Fibroblast of skin of back (primary cell): ENCODE results near the gene PIGT.
"Not testable (repeated sequence)": the region's sequence is repeated elsewhere in the genome, so short reads cannot be mapped to it uniquely, and the experiment has no call there.

Experiments
- DNase-seq: peaks from one replicate; pipeline ENCODE4 v3.0.0-alpha.2; 2013

The PIGT gene

DNA sequence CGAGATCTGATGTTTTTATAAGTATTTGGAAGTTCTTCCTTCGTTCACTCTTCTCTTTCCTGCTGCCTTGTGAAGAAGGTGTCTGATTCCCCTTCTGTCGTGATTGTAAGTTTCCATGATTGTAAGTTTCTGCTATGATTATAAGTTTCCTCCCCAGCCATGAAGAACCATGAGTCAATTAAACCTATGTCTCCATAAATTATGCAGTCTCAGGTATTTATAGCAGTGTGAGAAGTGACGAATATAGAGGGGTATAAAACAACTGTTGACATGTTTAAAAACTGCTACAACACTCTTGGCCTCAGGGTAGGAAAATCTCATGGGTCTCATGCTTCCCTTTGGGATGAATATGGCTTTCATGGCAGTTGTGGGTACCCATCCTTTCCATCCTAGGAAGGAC is 47.8 kb downstream of the PIGT start:
- DNase-seq = no peak

DNA sequence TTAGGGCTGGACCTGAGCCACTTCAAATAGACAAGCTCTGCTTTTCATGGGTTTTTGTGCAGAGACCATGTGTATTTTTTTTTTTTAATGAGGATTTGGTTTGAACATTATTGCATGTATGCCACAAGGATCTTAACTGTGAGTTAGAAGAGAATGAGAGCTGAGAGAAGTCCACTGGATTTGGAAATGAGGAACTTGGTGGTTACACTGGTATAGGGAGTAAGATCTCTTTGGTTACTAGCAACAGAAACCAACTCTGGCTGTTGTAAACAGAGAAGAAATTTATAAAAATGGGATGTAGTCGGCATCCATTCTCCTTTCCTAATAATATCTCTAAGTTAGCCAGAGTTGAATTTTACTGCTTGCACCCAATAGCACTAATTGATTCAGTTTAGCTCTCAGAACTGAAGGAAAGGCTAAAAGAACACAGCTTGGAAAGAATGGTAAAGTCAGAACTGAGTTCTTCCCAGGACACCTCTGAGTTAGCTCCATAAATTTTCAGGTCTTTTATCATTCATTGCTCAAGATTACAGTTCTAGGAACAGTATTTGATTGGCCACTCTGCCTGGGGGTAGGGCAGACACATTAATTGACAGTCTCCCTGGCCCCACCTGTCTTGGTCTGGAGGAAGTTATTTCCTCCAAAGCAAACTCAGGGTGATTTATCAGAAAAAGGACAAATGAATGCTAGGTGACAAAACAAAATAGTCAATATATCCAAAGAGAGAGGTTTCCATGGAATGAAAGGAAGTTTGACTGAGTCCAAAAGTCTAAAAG is 49.7 kb downstream of the PIGT start:
- no peak for DNase-seq

DNA sequence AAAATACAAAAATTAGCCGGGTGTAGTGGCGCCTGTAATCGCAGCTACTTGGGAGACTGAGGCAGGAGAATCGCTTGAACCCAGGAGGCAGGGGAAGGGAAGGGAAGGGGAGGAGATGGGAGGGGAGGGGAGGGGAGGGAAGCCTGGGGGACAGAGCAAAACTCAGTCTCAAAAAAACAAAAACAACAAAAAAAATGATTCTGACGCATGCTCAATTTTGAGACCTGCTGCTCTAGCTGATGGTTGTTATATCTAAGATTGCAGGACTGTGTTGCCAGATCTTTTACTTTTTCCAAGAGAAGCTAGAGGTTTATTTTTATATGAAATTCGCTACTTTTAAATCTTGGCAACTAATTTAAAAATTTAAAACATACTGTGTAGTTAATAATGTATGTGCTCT is 51.2 kb downstream of the PIGT start:
- no peak for DNase-seq

DNA sequence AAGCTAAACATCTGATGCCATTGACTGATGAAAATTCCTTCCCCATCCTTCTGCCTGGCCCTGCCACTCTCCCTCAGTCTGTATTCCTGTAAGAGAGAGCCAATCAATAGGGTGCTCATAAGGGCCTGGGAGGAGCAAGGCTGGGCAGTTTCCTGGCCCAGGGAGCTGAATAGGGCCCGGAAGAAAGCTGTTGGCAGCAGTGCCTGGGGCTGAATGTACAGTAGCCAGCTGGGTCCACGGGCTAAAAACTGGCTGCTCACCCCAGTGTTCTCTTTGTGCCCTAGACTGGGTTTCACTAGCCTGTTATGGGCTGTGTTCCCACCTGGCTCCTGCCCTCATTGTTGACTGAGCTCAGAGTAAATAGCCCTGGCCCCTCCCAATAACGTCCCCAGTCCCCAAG is 51.9 kb downstream of the PIGT start:
- no peak for DNase-seq

DNA sequence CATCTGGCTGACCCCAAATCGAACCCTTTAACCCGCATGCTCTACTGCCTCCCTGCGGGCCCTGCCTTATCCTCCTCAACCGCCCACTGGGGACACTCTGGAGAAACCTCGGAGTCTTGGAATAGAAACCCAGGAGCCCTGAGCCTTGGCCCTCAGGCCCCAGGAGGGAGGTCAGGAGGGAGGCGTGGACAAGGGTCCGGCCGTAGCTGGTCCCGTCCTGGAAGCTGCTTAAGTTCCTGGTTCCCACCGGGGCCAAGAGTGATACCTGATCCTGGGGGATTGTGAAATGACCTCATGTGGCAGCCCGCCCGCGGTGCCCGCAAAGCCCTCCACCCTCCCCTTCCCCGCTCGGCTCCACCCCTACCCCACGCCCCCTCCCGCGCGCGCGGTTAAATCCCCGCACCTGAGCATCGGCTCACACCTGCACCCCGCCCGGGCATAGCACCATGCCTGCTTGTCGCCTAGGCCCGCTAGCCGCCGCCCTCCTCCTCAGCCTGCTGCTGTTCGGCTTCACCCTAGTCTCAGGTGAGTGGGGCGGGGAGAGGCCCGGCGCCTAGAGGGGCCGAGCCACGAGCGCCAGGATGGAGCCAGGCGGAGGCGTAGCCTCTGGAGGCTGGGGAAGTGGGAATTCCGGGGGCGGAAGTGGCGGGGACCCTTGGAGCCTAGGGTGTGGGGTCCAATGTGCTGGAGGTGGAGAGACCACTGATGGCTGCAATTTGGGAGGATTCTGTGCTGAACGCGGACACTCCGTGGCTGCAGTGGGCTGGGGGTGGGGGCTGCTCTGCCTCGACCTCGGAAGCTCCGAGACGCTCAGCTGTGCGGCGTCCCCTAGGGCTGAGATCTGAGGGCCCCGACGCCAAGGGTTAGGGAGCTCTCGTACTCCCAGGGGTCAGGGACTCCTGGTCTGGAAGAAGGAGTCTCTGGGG is 53.7 kb downstream of the PIGT start, which contains the start of gene WFDC2:
TSS of gene WFDC2 (plus strand) at position 418 of the 926 bp plus-strand sequence. CDS start at position 447, 29 bp downstream.
- no peak for DNase-seq

DNA sequence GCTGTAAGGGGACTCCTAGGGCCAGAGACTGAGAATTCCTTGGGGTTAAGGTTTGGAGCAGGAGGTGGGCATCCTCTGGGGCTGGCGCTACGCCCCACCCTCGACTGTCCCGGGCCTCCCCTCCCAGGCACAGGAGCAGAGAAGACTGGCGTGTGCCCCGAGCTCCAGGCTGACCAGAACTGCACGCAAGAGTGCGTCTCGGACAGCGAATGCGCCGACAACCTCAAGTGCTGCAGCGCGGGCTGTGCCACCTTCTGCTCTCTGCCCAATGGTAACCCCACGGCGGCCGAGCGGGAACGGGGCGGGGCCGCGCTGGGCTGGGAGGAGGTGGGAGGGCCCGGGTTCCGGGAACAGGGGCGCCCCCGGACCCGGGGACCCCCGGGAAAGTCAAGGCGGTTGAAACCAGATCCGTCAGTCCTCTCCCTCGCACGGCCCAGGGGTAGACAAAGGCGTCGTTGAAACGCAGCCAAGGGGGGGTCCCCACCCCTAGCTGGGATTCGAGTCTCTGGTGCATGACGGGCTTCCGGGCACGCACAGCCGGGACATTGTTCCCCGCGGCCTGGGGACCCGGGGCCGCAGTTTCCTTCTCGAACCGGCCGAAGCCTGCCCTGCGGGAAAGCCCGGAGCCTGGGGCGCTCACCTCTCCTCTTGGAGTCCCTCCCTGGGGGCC is 54.5 kb downstream of the PIGT start:
- no peak for DNase-seq

DNA sequence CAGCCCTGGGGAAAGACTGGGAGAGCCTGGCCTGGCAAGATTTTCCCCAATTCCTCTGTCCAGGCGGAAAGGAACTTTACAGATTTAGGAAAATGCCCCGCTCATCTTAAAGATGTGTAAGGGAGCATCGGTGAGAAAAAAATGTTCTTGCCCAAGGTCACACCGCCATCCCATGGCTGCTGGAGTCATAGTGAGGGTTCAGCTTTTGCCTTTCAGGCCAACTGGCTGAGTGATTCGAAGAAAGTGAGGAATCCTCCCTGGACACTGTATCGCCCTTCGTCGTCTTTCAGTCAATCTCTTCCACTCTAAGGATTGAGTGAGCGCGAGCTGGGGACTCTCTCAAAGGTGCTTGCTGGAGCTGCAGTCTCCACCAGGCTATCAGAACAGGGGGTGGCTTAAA is 55.0 kb downstream of the PIGT start:
- DNase-seq = no peak

DNA sequence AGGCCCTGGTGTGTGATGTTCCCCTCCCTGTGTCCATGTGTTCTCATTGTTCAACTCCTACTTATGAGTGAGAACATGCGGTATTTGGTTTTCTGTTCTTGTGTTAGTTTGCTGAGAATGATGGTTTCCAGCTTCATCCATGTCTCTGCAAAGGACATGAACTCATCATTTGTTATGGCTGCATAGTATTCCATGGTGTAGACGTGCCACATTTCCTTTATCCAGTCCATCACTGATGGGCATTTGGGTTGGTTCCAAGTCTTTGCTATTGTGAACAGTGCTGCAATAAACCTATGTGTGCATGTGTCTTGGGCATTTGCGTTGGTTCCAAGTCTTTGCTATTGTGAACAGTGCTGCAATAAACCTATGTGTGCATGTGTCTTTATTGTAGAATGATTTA is 56.3 kb downstream of the PIGT start:
- DNase-seq = not testable (repeated sequence)
